CD4-positive, alpha-beta T cell treated with Interleukin-2 at 100 ng/mL for 4 hours (primary cell): ENCODE results near the gene KDM6B.

Experiments used
- DNase-seq: peaks from one replicate; pipeline ENCODE4 v3.0.0-alpha.2; 2020; ENCODE audit warnings: low spot score

The KDM6B gene

DNA sequence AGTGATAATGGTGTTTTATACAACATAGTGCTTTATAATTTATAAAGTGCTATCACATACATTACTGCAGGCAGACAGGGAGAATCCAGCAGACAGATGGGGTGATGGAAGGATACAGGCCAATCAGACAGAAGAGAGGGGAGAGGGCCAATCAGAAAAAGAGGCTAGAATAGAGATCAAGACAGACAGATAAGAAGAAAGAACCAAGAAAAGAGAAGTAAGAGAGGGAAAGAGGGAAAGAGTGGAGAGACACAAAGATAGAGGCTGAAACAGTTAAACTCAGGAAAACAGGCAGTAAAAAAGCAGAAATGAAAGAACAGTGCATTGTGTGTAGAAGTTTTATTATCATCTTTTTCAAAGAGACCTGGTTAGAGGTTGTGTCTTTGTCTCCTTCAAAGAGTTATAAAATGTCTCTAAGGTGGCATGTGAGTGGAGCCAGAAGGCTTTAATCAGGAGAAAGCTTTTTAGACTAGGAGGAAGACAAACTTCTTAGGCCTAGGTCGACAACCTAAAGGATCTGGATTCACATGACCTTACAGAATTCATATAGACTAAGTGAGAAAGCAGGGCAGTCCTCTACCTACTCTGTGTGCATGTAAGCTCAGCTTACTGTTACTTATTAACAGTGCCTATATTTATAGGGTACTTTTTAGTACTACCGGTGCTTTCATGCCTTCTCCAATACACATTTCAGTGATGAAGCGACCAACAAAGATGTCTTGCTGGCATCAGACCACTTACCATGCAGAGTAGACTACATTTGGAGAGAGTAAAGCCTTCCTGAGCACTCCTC is 46.3 kb downstream of the KDM6B start:
- no peak for DNase-seq

DNA sequence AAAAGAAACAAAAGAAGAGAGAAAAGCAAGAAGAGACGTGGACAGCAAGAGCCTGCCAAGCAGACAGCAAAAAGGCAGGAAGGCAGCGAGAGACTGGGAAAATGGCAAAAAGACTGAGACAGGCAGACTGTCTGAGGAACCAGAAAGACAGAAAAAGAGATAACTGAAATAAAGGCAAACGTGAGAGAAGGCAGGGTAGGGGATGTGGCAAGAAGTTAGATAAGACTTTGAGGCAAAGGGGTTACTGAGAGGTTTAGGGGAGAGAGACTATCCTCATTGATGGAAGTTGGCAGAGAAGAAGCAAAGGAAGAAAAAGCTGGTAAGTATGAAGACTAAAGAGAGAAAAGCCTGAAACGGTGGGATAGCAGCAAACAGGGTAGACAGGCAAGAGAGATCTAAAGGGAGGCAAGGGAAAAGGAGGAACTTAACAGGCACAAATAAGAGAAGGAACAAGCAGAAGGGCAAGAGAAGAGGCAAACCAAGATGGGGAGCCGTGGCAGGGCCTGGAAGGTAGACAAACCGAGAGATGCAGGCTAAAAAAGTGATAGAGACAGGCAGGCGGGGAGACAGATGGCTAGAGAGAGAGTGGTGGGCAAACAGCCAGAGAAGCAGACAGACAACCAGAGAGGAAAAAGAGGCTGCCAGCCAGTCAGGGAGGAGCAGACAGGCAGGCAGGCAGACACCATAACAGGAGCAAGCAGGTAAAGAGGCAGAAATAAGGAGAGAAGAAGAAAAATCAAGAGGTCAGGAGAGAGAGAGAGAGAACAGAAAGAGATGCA is 47.4 kb downstream of the KDM6B start:
- no peak for DNase-seq

DNA sequence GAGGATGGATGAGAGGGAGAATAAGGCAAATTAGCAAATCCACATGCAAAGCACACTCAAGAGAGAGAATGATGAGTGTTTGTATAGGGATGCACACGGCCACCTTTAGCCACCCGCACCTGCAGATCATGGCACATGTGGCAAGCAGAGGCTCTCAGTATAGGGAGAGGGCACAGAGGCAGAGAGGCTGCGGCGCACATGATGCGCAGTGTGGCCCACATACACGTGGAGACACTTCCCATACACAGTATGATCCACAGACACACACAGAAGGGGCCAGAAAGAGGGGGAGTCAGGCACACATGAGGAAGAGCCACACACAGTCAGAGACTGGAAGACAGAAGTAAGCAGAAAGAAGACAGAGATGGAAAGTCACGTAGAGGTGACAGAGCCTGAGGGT is 48.1 kb downstream of the KDM6B start:
- no peak for DNase-seq

DNA sequence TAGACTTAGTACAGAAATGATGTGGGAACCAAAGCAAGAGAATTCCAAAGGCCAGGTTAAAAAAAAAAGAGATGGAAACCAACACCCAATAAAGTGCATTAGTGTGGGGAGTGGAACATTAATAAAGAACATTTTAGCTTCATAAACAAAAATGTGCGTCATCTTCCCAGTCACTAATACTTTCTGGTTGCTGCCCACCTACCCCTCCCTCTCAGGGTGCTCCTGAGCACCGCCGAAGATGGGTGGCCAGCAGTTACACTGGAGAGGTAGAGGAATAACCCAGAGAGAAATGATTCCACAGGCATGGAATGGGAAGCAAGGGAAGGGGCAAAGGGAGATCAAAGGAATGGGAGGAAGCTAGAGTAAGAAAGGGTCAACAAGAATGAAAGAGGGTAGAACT is 48.6 kb downstream of the KDM6B start:
- no peak for DNase-seq
